DMS79 treated with DMSO at 0.1 percent for 48 hours (cell line): ENCODE data around the gene TAL1.

Experiments used
- DNase-seq: peaks from one replicate; lab custom pipeline; 2025; lab: John Stamatoyannopoulos, UW

The TAL1 gene

DNA sequence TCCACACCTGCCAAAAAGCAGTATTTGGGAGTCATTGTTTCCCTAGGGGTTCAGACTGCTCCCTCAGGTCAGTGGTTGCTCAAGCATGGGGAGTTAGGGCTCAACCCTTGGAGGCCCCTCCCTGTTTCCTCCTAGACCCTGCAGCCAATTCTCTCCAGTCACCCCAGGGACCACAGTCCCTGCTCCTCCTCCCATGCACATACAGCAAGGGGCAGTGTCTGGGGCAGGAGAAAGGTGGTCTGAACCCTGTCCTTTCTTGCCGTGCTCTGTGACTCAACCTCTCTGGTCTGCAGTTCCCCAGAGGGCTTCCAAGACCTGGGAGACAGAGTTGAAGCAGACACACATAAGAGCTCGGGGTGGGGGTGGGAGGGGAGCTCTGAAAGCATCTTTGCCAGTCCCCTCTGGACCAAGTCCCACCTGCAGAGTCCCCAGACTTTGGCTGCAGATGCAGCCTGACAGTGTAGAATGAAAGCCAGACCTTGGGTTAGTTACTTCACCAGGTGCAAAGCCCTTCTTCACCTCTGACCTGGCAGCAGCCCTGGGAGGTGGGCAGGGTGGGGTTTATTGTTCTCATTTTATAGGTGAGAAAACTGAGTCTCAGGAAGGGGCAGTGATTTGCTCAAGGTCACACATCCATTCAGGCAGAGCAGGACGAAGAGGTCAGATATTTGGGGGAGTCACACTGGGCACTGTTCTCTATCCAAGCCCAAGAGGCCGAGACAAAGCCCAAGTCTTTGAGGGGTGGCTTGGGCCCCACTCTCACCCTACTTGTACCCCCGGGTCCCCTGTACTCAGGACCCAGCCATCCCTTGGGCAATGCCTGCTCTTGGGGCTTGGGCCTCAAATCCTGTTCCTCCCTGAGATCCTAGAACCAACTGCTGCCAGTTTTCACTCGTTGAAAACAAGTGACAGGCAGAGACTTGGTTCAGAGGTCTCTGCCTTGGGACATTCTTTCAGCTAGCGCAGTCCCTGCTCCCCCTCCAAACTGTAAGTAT is 42.9 kb downstream of the TAL1 start:
- DNase-seq: no peak

GRCh38 chr1:47187926-47188250 is 44.1 kb downstream of the TAL1 start:
- no peak for DNase-seq

GRCh38 chr1:47187231-47187925 is 44.6 kb downstream of the TAL1 start:
- DNase-seq: no peak

- DNase-seq: no peak
Measured at GRCh38 chr1:47186267-47187185, 45.5 kb downstream of the TAL1 start.

GRCh38 chr1:47184822-47185677 is 47.0 kb downstream of the TAL1 start:
- DNase-seq: no peak

DNA sequence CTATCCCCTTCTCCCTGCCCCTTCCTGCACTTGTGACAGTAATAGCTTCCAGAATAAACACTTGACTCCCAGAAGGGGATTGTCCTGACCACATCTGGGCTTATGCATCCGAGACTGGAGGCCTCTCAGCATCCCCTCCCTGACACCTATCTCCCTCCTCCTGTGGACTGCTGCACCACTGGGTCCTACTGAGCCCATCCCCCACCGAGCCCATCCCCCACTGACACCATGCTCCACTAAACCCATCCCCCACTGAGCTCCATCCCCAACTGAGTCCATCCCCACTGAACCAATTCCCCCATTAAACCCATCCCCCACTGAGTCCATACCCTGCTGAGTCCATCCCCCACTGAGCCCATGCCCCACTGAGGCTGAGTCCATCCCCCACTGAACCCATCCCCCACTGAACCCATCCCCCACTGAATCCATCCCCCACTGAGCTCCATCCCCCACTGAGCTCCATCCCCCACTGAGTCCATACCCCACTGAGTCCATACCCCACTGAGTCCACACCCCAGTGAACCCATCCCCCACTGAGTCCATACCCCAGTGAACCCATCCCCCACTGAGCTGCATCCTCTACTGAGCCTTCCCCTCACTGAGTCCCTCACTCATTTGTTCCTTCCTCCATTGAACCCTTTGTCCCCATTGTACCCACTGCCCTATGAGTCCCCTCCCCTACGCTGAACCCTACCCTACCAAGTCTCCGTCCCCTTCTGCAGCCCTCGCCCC is 47.8 kb downstream of the TAL1 start:
- peak; percentile 33 for DNase-seq

DNA sequence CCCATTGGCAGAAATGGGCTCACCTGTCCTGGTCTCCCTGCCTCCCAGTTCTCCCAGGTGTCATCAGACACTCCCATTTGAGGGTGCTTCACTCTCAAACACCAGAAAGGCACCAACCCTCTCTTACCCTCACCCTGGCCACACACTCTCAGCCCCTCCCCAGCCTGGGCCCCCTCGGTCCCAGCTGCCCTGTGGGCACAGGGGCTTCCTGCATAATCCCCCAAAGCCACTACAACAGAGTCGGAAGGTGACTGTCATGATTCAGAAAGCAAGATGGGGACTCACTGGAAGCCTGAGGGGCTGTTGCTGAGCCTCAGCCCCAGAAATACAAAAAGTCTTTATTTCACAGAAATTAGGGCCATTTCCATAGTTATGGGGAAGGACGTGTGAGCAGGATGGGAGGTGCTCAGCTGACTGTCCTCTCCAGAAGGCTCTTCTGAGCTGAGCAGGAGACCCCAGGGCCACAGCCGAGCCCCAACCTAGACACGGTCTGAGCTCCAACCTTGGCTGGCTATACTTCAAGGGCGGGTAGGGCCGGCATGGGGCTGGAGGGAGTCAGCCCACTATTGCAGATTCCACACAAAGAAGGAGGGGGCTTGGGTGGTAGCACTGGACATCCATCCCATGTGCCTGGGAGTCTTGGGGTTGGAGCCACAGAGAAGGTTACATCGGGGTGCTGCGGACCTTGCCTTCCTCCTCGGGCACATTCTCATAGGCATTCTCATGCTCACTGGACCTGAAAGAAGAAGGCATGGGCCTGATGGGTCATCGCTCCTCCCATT is 48.5 kb downstream of the TAL1 start:
- no peak for DNase-seq

DNA sequence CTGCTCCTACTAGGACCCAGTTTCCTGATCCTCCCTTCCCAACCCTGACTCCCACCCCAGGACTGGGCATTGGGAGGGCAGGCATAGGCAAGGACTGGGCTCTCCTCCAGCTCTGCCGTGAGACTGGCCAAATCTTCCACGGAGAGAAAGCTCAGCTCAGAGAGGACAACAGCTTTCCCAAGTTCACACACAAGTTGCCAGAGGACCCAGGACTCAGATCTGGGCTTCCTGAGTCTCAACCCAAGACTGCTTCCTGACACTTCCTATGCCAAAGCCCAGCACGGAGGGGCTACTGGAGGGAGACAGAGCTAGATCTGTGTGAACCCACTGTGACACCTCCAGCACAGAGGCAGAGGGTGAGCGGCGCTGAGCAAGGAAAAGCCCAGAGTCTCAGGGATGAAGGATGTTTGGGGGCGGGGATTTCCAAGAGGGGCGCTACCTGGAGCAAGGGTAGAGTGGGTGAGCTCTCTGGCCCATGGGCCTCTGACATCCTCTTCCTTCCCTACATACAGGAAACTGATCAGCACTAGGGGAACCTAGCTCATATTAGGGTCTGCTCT is 49.3 kb downstream of the TAL1 start:
- DNase-seq: no peak

DNA sequence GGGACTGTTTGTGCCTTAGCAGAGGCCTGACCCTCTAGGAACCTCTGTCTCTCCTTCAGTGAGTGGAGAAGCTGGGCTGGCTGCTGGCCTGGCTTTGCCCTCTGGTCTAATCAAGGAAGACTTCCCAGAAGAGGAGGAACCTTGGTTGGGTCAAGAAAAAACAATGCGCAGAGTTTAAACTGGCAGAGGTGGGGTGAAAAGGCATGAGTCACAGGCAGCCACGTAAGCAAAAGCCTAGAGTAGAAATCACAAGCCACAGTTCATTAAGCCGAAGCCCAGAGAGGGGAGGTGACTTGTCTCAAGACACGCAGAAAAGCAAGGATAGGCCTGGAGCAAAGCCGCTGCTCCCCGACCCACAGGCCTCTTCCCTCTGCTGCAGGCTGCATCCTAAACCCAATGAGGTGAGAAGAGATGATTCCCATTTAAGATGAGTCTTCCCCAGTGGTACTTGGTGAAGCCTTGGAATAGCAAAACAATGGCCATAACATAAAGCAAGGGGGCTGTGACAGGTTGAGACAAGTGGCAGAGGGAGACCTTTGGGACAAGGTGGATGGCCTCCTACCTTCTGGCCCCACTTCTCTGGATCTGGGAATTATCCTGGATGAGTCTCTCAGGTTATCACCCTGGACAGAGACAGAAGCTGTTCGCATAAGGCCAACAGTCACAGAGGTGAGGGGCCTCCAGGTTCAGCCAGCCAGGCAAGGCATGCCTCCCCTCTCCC is 49.9 kb downstream of the TAL1 start:
- no peak for DNase-seq

DNA sequence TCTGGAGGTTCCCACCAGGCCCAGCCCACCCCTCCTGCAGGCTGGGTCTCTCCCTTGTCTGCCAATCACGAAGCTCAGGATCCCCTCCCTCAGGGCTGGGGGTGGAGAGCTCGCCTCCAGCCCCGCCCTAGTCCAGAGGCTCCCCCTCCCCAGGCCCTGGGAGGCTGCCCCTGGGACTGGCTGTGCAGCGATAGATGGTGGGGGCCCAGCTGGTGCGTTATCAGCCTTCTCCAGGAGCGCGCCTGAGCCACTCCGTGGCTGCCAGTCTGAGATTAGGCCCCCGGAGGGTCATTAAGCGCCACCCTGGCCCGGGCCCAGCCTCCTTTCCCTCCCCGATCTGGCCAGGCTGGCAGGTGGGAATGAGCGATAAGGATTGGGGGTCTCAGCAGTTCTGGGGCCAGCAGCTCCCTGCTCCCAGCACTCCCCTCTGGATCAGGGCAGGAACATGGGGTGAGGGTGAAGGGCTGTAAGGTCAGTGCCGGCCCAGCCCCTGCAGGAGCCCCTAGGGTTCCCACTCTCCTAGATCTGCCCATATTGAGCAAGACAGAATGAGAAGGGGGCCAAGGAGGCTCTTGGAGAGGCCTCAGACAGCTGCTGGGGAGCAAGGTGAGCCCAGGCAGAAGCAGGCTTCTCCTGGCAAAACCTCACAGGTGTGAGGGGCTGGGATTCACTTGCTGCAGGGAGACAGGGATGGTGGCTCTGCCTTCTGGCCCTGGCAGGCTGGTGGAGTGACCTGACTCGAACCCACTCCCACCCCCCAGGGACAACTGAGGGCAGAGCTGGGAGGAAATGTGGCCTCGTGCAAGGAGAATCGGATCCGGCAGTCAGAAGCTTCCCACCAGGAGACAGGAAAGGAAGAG is 50.7 kb downstream of the TAL1 start:
- no peak for DNase-seq

DNA sequence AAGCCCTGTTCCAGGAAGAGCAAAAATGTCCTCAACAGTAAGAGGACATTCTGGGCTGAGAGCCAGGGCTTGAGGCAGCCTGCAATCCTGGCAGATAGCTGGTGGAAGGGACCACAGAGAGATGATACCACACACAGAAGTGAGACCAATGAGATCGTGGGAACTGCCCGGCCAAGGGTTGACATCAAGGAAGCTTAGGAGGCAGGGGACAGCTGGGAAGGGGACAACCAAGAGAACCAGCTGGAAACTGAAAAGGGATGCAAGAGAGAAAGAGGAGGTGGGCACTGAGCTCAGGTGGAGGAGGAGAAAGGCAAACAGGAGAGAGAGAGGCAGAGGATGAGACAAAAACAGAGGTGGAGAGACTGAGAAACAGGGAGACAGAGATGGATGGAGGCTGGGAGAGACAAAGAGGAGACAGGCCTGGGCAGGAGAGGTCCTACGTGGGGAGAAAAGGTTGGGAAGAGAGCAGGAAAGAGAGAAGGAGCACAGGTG is 51.4 kb downstream of the TAL1 start:
- DNase-seq: peak; percentile 53

DNA sequence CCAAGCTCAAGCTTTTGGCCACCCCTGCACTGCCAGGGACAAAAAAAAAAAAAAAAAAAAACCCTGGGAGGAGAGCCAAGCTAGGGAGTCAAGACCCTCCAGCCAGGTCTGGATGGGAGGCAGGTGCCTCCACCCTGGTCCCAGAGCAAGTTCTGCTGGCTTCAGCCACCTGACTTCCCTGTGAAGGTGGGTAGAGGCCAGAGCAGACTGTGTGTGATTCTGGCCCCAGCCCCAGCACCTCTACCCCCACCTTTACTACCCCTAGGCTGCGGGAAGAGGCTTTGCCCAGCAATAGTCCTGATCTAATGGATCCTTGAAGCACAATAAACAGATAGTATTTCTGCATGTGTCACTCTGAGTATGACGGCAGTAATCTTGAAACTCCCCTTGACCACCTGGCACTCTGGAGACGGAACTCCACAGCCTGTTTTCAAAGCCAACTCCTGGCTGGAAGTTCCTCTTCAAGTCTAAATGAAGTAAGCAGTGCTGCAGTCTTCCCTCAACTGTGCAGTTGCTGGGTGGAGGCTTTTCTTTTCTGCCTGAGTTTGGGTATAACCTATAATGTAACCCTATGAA is 51.9 kb downstream of the TAL1 start:
- peak; percentile 59 for DNase-seq

DNA sequence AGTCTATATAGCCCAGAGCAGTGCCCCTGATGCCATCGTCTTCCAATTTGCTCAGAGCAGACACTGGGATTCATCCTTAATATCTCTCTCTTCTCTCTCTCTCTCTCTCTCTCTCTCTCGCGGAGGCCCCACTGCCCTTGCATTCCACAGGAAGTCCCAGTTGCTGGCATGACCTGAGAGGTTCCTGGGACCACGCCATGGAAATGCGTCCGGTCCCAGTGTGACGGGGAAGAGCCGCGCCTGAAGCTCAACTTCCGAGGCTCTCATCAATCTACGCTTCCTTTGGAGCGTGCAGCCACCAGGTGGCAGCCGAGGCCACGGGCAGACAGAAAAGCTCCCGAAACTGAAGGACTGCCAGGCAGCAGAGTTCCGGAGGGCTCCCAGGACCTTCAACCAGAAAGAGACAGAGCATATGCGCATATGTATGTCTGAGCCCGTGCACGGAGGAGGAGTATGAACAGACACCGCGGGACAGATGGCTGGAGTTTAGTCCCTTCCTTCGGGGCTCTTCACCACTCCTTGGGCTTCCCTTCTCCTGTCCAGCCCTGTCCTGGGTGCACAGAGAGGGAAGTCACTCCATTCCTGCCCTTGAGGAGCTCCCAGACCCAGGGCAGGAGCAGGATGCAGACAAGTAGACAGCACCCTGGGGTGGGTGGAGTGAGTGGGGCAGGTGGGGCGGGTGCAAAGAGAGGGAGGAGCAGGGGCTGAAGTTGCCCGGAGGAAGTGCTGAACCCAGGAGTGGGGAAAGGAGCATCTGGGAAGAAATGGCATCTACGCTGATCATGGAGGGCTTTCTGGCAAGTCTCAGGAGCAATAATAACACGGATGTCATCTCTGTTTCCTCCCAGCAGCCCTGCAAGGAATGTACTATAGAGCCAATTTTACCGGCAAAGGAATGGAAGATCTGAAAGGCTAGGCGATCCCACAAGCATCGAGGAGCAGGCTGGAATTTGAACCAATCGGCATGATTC is 52.7 kb downstream of the TAL1 start:
- DNase-seq: peak; percentile 95

DNA sequence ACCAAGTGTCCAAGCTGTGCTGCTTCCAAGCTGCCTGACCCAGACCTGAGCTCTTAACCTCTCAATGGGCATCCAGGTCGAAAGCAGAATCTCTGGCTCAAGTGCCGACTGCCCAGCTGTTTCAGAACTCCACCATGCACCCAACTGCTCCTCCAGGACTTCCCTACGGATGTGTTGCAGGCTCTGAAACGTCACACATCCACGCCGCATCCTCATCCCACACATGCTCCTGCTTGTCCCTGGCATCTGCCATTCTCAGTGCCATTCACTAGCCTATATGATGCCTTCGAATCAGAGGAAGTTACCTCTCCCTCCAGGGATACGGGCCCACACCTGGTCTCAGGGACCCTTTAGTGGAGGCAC is 53.4 kb downstream of the TAL1 start:
- DNase-seq: no peak

DNA sequence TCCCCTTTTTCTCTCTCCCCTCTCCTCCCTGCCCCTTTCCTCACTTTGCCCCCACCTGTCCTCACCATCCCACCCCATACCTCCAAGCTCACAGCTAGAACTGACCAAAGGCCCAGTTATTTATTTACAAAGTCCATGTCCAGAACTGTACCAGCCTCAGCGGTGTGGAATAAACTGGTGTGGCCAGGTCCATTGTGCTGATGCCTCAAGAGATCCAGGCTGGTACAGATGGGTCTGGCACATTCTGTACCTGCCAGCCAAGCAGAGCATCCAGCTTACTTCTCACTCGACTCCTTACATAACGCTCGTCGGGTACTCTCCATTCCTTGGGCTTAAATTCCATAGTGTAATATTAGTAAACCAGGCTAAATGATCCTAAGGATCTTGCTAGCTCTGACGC is 54.0 kb downstream of the TAL1 start:
- no peak for DNase-seq
